Central memory CD4-positive, alpha-beta T cell (primary cell): ENCODE results near the gene SKAP2.

Experiments
- DNase-seq: peaks from one replicate; pipeline ENCODE4 v3.0.0; 2022

The SKAP2 gene

GRCh38 chr7:26659121-26659520 is 205.3 kb downstream of the SKAP2 start:
- DNase-seq = no peak

GRCh38 chr7:26658389-26659084 is 205.9 kb downstream of the SKAP2 start:
- DNase-seq = no peak

GRCh38 chr7:26657686-26658388 is 206.6 kb downstream of the SKAP2 start:
- DNase-seq = no peak

- no peak for DNase-seq
These were observed 207.2 kb downstream of the SKAP2 start for GRCh38 chr7:26657206-26657641.

- no peak for DNase-seq
These were observed 207.7 kb downstream of the SKAP2 start for GRCh38 chr7:26656735-26657134.

- DNase-seq = no peak
These were observed 208.6 kb downstream of the SKAP2 start for GRCh38 chr7:26655781-26656180.

- DNase-seq = no peak
These were observed 210.7 kb downstream of the SKAP2 start for GRCh38 chr7:26653430-26654399.

- no peak for DNase-seq
These were observed 211.8 kb downstream of the SKAP2 start for GRCh38 chr7:26652401-26653100.

- DNase-seq = no peak
These were observed 214.3 kb downstream of the SKAP2 start for GRCh38 chr7:26650103-26650502.

- no peak for DNase-seq
These were observed 215.0 kb downstream of the SKAP2 start for GRCh38 chr7:26649388-26649787.

GRCh38 chr7:26648554-26648953 is 215.8 kb downstream of the SKAP2 start:
- DNase-seq = no peak

GRCh38 chr7:26646336-26647048 is 217.9 kb downstream of the SKAP2 start:
- no peak for DNase-seq

GRCh38 chr7:26645121-26645520 is 219.3 kb downstream of the SKAP2 start:
- DNase-seq = no peak

GRCh38 chr7:26642416-26642815 is 222.0 kb downstream of the SKAP2 start:
- no peak for DNase-seq

- no peak for DNase-seq
These were observed 224.7 kb downstream of the SKAP2 start for GRCh38 chr7:26639695-26640094.

- DNase-seq = no peak
These were observed 225.3 kb downstream of the SKAP2 start for GRCh38 chr7:26639111-26639510.

GRCh38 chr7:26638140-26638539 is 226.2 kb downstream of the SKAP2 start:
- DNase-seq = no peak

- DNase-seq = no peak
These were observed 226.8 kb downstream of the SKAP2 start for GRCh38 chr7:26637610-26638009.

GRCh38 chr7:26636808-26637207 is 227.6 kb downstream of the SKAP2 start:
- no peak for DNase-seq

- DNase-seq = no peak
These were observed 230.8 kb downstream of the SKAP2 start for GRCh38 chr7:26633557-26633956.

GRCh38 chr7:26631601-26632000 is 232.8 kb downstream of the SKAP2 start:
- no peak for DNase-seq
